GM19035 (cell line): Measurements from ENCODE around the gene GRID1.
"Not testable (repeated sequence)": the region's sequence is repeated elsewhere in the genome, so short reads cannot be mapped to it uniquely, and the experiment has no call there.

Experiments used
- ATAC-seq: cut with Tn5 transposase; IDR thresholded peaks from one replicate; pipeline ENCODE4 v1.9.1; 2021; ENCODE audit not compliant: unreplicated experiment

Gene GRID1

DNA sequence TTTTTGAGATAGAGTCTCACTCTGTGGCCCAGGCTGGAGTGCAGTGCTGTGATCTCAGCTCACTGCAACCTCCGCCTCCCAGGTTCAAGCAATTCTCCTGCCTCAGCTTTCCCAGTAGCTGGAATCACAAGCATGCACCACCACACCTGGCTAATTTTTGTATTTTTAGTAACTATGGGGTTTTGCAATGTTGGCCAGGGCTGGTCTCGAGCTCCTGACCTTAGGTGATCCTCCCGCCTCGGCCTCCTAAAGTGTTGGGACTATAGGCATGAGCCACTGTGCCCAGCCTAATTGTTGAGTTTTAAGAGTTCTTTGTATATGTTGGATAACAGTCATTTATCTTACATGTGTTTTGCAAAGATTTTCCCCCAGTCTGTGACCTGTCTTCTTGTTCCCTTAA, 667.5 kb downstream of the GRID1 start:
- not testable (repeated sequence) for ATAC-seq

DNA sequence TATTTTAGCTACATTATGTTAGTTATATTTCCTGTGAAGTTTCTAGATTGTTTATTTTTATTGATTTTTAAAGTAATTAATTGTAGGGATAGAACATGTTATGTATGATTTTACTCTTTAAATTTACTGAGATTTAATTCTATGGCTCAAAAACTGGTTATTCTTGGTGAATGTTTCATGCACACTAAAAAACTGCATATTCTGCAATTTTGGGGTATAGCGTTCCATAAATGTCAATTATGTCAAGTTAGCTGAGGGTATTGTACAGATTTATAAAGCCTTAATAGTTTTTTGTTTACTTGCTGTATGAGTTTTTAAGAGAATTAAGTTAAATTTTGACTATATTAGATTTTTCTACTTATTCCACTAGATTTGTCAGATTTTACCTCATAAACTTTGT, 669.7 kb downstream of the GRID1 start:
- no peak for ATAC-seq

DNA sequence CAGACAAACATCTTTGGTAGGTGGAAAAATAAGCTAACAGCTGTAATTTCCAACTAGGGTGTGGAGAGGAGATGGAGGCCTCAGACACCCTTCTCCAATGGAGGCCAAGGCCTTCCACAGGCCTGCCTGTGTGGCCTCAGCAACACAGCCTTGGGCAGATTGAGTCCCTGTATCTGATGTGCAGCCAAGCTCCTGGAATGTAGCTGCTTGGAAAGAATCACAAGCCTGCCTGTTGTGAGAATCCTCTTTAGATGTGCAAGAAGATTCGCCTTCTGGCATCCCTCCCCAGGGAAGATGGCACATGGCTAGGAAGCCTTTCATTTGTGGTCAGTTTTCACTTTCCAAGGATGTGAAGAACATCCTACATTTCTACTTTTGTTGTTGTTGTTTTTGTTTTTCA, 684.0 kb downstream of the GRID1 start:
- no peak for ATAC-seq

DNA sequence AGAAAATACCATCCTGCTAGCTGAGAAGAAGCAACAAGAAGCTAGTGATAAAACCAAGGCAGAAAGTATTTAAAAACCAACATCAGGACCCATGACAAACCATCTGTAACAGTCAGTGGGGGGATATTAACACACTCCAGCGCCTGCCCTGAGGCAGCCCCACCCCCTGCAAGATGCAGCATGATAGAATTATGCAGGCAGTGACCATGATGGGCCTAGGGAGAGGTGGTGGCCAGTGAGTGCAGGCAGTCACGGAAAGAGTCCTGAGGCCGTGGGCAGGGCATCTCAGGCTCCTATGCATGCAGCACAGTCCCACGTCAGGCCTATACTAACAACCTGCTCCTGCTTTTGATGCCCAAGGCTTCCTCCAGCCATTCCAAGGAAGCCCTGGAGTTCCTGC, 686.9 kb downstream of the GRID1 start:
- ATAC-seq = no peak

DNA sequence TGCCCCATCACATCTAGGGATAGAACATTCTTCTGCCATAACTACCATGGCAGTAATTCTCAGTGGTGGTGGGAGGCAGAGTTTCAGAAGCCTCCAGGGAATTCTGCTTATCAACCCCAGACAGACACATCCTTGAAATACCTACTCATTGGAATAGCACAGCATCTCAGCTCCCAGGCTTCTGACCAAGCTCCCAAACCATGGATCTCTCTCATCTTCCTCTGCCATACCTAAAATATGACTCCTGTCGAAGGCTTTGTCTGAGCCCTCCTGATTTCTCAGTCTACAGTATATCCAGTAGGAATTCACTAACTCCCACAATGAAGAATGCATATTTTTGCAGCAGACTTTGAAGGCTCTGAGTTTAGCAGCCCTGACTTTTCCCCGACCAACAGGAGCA, 687.5 kb downstream of the GRID1 start:
- no peak for ATAC-seq

DNA sequence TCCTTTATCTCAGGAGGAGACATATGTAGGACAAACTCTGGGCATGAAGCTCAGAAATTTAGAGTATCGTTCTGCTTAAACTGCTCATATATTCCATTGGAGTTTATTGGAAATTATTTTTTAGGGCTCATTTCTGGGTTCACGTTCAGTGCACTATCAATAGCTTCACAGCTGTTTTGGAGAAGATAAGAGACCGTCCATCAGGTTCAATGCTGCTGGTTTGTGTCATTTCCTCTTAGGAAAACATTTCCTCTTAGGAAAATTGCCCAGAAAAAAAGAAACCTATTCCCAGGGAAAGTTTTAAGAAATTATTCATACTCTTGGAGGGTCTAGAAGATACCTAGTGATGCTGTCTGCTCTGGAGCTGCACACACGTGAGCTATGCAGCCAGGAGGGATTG, 691.7 kb downstream of the GRID1 start:
- no peak for ATAC-seq

GRCh38 chr10:85673270-85673669, 693.3 kb downstream of the GRID1 start:
- ATAC-seq = no peak

DNA sequence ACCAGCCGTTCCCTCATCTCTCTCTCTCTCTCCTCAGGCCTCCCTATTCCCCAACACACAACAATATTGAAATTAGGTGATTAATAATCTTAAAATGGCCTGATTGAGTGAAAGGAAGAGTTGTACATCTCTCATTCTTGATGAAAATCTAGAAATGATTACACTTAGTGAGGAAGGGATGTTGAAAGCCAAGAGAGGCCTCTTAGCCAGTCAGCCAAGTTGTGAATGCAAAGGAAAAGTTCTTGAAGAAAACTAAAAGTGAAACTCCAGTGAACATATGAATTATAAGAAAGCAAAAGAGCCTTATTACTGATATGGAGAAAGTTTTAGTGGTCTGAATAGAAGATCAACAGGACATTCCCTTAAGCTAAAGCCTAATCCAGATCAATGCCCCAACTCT, 695.1 kb downstream of the GRID1 start:
- no peak for ATAC-seq

- ATAC-seq = no peak
These were observed 698.1 kb downstream of the GRID1 start for GRCh38 chr10:85668522-85668921.

DNA sequence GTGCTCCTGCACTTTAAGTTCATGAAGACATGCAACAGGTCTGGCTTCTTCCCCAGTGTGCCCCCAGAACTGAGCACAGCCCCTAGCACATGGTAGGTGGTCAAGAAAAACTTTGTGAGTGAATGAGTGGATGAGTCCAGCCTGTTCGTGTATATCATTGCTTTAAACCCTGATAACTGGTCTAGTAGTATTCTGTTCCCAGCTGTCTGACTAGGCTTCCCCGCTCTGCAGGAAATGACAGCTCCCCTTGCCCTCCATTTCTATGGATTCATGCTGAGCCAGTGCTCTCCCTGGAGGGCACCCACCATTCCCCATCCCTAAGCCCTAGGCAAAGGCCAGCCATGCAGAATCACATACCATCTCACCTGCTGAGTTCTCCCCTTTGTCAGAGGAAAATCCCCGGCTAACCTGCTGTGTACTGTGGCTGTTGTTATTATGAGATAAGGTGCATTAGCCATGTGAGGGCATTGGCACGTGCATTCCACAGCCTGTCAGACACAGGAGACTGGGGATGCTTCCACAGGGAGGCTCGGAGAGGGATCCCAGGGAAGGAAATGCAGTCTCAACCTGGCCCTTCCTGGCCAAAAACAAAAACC, 698.9 kb downstream of the GRID1 start:
- no peak for ATAC-seq

DNA sequence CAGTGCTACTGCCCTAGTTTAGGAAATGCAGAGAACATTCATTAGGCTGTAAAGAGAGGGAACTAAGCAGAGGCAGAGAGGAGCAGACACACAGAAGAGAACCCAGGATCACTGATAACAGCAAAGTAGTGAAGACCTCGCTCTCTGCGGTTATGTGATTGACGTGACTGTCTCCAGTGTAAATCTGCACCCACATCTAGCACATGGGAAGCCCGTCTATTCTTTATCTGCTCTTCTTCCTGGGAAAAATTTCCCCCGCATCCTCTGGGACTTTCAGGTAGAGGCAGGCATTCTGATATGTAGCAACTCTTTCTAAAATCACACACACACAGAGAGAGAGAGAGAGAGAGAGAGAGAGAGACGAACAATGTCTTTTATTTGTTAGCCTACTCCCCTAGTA, 699.6 kb downstream of the GRID1 start:
- ATAC-seq = no peak

DNA sequence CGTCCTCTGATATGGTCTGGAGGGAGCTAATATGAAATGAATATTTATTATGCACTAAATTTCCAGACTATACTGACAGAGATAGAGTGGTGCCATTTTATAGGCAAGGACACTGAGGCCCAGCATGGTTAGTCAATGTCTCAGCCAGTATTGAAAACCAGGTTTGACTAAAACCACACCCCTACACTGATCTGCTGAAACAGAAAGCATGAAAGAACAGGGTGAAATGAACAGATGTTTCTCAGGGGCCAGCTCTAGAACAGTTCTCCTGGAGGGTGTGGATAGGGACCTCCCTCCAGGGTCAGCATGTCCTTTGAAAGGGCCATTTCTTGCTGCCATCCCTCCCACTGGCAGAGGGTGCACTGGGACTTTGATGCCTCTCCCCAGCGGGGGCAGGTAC, 700.5 kb downstream of the GRID1 start:
- peak; percentile 63 for ATAC-seq

DNA sequence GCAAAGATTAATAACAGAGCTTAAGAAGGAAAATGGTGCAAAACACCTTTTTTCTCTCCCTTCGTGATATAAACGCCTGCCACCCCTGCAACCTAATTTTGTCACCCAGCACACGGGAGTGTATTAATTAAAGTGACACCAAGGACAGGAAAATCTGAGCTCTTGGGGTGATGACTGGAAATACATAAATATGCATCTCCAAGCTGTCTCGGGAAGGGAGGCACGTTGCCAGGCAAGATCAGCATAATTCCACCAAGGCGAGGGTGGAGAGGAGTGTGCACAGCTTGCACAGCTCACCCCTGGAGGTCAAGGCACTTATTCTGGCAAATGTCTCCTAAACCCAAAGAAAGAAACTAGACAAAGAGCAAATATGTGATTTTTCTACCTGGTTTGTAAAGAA, 700.9 kb downstream of the GRID1 start:
- no peak for ATAC-seq

GRCh38 chr10:85665078-85665477, 701.5 kb downstream of the GRID1 start:
- no peak for ATAC-seq

DNA sequence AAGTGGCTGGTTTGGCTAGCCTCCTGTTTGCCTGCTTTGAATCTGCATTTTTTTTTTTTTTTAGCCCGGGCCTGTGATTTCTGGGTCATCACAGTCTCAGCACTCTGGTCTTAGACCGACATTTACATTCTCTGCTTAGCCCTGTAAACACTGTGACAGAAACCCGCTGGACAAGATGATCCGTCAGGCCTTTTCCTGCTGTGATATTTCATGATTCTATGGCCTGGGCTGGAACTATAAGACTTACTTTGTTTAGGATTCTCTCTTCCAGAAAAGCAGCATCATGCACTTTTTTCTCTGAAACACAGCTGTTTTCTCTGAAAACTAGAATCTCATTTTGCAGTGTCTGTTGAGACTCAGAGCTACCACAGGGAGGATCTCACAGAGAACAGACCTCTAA, 705.5 kb downstream of the GRID1 start:
- ATAC-seq = no peak

- no peak for ATAC-seq
These were observed 707.3 kb downstream of the GRID1 start for GRCh38 chr10:85659331-85659730.

DNA sequence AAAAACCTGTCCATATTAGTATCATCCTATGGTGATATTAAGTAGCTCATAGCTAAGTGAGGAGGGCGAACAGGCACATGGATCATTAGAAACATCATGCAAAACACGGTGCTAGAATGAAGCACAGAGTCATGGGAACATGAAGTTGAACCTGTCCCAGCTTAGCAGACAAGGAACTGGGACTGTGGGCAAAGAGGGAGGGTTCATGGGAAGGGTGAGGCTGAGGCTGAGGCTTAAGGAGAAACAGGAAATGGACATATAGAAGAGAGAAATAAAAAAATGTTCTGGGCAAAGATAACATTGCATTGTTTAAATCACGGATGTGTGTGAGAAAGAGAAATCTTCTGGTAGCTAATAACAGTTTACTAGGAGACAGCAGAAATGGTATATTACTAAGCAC, 708.1 kb downstream of the GRID1 start:
- ATAC-seq = no peak

GRCh38 chr10:85657476-85658113, 709.0 kb downstream of the GRID1 start:
- ATAC-seq = no peak

- ATAC-seq = no peak
These were observed 711.2 kb downstream of the GRID1 start for GRCh38 chr10:85655411-85655810.

DNA sequence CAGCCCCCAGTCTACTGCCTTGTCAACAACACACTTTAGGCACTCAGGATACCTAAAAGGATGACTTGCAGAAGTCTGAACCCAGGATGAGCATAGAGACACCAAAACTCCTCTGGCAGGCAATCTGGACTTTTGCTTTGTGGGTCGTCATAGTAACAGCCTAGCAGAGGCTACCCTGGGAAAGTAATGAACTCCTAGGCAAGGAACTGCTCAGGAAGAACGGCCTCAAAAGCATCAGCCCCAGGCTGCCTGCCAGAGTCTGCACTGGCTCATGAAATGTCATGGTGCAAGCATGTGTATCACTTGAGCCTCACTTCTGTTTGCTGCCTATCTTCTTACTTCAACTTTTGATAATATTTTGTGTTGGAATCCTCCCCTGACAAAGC, 715.1 kb downstream of the GRID1 start:
- ATAC-seq = no peak

DNA sequence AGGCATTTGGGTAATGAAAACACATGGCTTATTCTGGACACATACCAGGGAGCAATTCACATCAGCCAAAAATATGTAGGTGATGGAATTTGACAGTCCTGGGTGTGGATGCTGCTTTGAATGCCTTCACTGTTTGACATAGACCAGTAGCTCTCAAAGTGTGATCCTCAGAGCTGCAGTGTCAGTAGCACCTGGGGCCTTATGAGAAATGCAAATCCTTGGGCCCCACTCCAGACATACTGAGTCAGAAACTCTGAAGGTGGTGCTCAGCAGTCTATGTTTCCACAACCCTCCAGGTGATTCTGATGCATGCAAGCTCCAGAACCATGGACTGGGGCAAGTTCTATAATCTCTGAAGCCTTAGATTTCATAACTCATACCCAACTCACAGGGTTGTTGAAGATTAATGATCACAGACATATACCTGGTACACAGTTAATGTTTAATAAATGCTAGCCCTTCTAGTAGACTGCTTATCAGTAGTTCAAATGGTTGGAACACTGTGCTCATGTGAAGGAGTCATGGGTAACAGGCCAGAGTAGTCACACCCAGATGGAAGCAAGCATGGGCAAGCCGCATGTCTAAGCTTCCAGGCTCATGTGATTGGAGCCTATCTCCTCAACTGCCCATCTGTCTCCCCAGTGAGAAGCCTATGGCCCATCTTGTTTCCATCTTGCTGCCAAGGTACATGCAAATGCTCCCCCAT, 715.7 kb downstream of the GRID1 start:
- ATAC-seq = no peak

DNA sequence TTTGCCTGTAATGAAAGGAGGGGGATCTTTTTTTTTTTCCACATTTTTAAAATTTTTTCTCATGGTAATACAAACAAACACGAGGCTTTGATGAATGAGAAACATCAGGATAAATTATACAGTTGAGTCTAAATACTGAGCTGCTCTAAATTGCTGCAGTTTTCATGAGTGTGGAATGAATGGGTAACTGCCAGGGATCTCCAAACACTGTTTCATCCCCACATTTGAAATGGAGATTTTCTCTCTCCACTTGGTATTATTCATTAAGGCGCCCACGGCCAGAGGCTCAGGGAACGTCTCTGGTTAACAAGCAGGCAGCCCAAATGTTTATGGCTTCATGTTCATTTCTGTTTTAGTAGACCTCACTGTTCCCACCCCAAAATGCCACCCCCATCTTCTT, 717.1 kb downstream of the GRID1 start:
- ATAC-seq = no peak
